GM08714 (cell line): Measurements from ENCODE around the gene EIF4G1.

Source experiments
- H3K4me3 ChIP-seq: fragments of 200-500 bp; sonication (Bioruptor generic); 2 replicates; pipeline ENCODE4 v1.5.1; 2014; ENCODE audit warnings: mild to moderate bottlenecking, low read length, inconsistent platforms
- ZNF274 ChIP-seq: IDR thresholded peaks from 2 replicates; pipeline ENCODE4 v1.6.1; 2012; ENCODE audit warnings: mild to moderate bottlenecking, low read depth, low read length

Gene EIF4G1

GRCh38 chr3:184355261-184356040 lies 41.0 kb downstream of the EIF4G1 start:
- no peak for TF ChIP-seq ZNF274

DNA sequence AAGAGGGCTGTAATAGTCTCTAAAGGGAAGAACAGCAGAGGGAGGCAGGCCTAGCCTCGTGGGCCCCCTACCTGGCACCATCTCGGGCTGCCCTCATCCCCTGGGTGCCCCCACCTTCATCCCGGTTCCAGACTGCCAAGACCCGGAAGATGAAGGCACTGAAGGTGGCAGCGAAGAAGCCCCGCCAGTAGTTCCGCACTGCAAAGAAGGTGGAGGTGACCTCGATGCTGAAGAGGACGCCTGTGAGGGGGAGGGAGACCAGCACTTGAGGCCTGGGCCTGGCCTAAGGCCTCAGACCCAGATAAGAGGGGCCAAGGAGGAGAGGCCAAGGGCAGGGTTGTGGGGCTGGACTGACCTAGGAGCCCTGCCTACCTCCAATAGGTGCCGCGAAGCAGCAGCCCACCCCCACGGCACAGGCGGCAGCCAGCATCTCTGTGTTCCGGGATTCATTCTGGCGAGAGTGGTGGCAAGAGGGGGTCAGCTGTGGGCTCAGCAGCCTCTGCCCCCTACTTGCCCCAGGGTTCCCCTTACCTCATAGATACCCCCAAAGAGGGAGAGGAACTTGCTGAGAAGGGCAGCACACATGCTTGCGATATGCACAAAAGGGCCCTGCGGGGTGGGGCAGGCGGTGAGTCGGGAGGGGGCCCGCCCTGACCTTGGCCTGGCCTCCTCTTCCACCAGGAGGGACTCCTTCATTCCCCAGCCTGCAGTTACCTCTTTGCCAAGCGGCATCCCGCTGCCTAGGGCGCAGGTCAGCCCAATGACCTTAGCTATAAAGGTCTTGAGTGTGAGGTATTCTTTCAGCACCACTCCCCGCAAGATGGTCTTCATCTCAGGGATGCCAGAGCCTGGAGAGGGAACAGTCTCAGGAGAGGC lies 43.1 kb downstream of the EIF4G1 start:
- no peak for TF ChIP-seq ZNF274
- no peak overlapping the region for H3K4me3 ChIP-seq

More at GRCh38 chr3:184355261-184356040, 41.0 kb downstream of the EIF4G1 start:
- no peak overlapping the region for H3K4me3 ChIP-seq

- H3K4me3 ChIP-seq, result no peak overlapping the region
- no peak for TF ChIP-seq ZNF274
Observed at GRCh38 chr3:184358124-184358767, 43.8 kb downstream of the EIF4G1 start.

DNA sequence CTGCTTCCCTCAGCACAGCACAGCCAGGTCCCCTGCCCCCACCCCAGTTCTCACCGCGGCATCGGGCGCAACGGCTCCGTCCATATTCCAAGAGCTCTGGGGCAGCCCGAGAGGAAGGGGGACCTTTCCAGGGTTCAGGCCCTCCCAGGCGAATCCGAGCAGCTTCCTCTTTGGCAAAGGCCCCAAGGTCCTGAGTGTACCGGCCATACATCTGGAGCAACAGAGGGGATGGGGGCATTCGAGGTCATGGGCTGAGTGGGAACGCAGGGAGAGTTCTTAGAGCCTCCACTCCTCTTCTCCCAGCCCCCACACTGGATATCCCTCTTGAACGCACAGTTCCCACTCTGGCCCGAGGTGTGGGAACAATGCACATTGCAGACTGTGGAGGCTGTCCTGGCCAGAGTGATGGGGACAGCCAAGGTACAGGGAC lies 44.5 kb downstream of the EIF4G1 start:
- no peak overlapping the region for H3K4me3 ChIP-seq
- no peak for TF ChIP-seq ZNF274

- no peak for TF ChIP-seq ZNF274
- no peak overlapping the region for H3K4me3 ChIP-seq
Observed at GRCh38 chr3:184359610-184360009, 45.2 kb downstream of the EIF4G1 start.

- TF ChIP-seq ZNF274, result no peak
- no peak overlapping the region; the same call in 1 of the 2 replicates for H3K4me3 ChIP-seq
Observed at GRCh38 chr3:184360070-184360928, 45.9 kb downstream of the EIF4G1 start.

DNA sequence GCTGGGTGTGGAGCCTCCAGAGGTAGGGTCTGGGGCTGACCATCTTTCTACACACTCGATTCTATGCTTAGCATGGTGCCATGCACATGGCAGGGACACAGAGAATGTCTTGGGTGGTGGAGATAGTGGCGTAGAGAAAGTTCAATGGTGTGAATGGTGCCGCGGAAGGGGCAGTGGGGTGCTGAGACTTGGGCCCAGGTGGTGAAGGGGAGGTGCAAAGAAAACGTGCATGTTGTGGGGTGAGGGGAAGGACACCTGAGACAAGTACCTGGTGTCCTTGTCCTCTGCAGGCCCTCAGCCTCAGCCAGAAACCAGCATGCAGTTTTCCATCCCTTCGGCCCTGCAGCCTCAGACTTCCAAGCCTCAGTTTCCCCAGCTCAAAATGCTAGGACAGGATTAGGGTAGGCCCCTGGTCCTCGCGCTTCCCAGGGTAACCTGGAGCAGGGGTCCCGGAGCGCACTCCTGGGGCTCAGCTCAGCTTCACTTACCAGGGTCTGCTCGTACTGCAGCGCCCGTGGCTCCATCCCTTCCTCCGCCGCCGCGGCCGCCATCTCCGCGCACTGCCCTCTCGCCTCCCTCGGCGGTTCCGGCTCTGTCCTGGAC lies 46.6 kb downstream of the EIF4G1 start:
- peak overlapping the region; percentile 86; the same call in 1 of the 2 replicates for H3K4me3 ChIP-seq
- no peak for TF ChIP-seq ZNF274

GRCh38 chr3:184361532-184361931 lies 47.1 kb downstream of the EIF4G1 start, which contains the start of the genes CLCN2 and POLR2H:
Gene CLCN2, minus strand, starts transcription at chr3:184361605. Its CDS starts 126 bp downstream, at chr3:184361479.
Gene POLR2H, plus strand, starts transcription at chr3:184361710. Its CDS starts 1,783 bp downstream, at chr3:184363493.
- TF ChIP-seq ZNF274, result no peak
- peak within 1 kb of the TSS; percentile 86 for H3K4me3 ChIP-seq

- no peak for TF ChIP-seq ZNF274
- H3K4me3 ChIP-seq, result peak overlapping the region; percentile 86
Observed at GRCh38 chr3:184361932-184362667, 47.7 kb downstream of the EIF4G1 start.

GRCh38 chr3:184362668-184363546 lies 48.5 kb downstream of the EIF4G1 start:
- no peak for TF ChIP-seq ZNF274
- H3K4me3 ChIP-seq, result peak overlapping the region; percentile 86

GRCh38 chr3:184366619-184367289 lies 52.3 kb downstream of the EIF4G1 start:
- TF ChIP-seq ZNF274, result no peak

More at GRCh38 chr3:184366619-184367289, 52.3 kb downstream of the EIF4G1 start:
- no peak overlapping the region for H3K4me3 ChIP-seq
